H1 (cell line): ENCODE results near the gene C1orf115. TPM values are rescaled to one million over a fixed set of nuclear protein-coding genes. Genes with fewer than 3 reads are reported as not detected.

Experiments used
- EZH2 ChIP-seq: fragments of 200-600 bp; sonication (generic); IDR thresholded peaks from 2 replicates; pipeline ENCODE4 v1.7.1; 2012; ENCODE audit warnings: low read depth, mild to moderate bottlenecking, moderate library complexity, low read length, inconsistent platforms; ENCODE audit not compliant: severe bottlenecking
- polyA plus RNA-seq, 7 experiments: library from polyadenylated mRNA; depleted of rRNA in 3 of 7; stranded (reverse) in 5 of 7; unstranded in 2 of 7; fragments of >200 nt in 5 of 7; fragments of 200-250 nt in 2 of 7; gene quantifications; 1 replicate in 5 of 7; 2 replicates in 1 of 7; 4 replicates in 1 of 7; pipeline versions ENCODE4 v1.2.1 to v1.2.3, GENCODE V29; 2011 to 2013; ENCODE audit warnings: missing spikeins in 2 of 7, mixed read lengths in 2 of 7
- total RNA-seq: library from RNA; stranded (reverse); fragmentation: NEBNext Ultra II Directional; extraction: Animal tissue kit (Norgen Biotek cat#: 25700); gene quantifications from 2 replicates; pipeline ENCODE4 v1.2.1, GENCODE V29; 2021
- TF ChIP-seq, protein P1 (sequence below): IDR thresholded peaks from 2 replicates; pipeline ENCODE4 v1.6.1; 2012; ENCODE audit warnings: inconsistent platforms

Gene C1orf115
- total and polyA plus RNA-seq, 2 of the 8 experiments (the other 6 are each of a cell fraction or from before 2014, with no cell fraction given), result 3.5 to 5.6 TPM

DNA sequence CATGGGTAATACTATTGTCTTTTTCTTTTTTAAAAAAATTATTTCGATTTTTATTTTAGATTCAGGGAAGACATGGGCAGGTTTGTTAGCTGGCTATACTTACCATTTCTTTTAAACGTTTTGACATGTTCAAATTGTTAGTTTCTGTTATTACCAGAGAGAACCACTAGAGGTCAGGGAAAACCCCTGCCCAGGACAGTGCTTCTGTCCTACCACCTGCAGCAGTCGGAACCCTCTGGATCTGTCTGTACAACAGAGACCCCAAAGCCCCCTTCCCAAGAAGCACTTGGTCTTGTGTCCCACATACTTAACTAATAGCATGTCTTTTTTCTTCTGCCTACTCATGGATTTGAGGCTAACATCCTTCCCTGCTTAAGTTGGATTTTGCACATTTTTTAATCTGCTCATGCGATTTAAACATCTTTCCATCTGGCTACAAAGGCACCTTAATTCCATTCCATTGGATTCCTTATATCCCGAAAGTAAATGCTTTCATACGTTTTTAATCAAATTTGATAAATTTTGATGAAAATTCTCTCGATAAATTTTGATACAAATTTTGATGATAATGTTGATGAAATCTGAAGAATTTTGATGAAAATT lies 10.0 kb upstream of the C1orf115 start (continued):
- TF ChIP-seq, protein P1, sequence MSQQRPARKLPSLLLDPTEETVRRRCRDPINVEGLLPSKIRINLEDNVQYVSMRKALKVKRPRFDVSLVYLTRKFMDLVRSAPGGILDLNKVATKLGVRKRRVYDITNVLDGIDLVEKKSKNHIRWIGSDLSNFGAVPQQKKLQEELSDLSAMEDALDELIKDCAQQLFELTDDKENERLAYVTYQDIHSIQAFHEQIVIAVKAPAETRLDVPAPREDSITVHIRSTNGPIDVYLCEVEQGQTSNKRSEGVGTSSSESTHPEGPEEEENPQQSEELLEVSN, result no peak
- no peak for TF ChIP-seq EZH2
